ENCODE results near the gene IFRD2.
"Not testable (repeated sequence)": the region's sequence is repeated elsewhere in the genome, so short reads cannot be mapped to it uniquely, and the experiment has no call there.

IFRD2 gene

DNA sequence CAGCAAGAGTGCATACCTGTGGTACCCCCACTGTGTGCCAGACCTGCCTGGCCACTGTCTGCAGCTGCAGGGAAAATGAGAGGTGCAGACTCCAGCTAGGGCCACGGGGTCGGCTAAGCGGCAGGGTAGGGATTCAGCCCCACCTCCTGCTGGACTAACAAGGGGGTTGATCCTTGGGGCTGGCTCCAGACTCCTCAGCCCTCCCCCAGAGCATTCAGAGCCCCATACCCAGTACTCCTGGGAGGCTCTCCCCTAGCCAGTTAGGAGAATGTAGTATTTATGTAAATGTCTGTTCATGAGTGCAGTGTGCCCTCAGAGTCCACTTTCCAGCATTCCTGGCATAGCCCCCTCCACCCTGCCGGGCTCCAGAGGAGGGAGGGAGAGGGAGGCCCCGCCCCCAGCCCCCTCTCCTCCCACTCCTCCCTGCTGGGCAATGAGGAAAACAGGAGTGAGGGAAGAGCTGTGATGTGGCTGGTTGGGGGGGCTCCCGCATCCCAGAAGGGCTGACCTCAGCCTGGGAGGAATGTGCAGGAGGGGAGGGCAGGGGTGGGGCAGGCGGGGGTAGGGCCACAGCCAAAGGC, 27.8 kb downstream of the IFRD2 start:
- DNase-seq: no peak

DNA sequence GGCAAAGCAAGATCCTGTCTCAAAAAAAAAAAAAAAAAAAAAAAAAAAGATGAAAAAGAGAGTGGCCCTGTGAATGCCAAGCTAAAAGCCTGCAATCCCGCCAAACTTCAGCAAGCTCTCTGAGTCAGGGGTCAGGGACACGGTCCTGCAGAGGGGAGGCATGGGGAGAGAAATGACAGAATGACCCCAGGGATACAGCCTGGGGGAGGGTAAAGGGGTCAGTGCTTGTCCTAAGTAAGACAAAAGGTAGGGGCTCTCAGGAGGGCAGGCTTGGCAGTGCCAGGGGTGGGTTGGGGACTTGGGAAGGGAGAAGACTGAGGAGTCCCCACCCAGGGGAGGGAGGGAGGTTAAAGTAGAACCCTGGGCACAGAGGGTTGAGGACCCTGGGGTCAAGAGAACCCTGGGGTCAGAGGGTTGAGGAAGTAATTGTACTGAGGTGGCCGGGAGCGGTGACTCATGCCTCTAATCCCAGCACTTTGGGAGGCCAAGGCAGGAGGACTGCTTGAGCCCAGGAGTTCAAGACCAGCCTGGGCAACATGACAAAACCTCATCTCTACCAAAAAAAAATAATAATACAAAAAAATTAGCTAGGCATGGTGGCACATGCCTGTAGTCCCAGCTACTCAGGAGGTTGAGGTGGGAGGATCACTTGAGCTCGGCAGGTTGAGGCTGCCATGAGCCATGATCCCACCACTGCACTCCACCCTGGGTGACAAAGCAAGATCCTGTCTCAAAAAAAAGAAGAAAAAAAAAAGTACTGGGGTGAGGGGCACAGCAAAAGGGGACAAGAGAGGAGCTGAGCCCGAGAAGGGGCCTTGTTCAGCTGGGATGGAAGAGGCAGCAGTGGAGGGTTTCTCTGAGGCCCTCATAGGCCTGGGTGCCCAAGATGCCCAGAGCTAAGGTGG, 28.5 kb downstream of the IFRD2 start:
- DNase-seq: no peak

- no peak for DNase-seq
Measured at GRCh38 chr3:50262778-50263177, 29.5 kb downstream of the IFRD2 start.

DNA sequence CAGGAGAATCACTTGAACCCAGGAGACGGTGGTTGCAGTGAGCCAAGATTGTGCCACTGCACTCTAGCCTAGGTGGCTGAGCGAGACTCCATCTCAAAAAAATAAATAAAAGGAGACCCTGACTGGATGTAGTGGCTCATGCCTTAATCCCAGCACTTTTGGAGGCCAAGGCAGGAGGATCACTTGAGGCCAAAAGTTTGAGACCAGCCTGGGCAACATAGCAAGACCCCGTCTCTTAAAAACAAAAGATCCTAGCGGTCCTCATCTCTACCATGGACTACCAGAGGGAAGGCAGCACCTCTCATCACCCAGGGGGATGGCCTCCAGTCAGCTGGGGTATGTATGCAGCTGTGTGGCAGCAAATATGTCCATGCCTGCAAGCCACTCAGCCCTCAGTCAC, 30.0 kb downstream of the IFRD2 start:
- not testable (repeated sequence) for DNase-seq

DNA sequence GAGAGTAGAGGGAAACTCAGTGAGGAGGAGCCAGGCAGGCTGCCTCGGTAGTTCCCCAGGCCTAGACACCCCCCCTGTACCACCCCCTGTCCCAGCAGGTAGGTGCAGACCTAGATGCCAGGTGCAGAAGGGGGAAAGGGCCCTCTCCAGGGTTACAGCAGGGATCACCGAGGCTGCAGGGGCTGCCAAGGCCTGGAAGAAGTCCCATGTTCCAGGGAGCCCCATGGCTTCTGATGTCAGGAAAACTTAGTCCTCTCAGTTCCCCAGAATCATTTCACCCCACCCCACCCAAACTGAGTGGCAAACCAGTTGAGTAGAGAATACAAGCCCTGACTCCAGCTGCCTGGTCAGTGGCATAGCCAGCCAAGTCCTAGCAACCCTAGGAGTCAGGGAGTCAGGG, 30.7 kb downstream of the IFRD2 start:
- DNase-seq: no peak

DNA sequence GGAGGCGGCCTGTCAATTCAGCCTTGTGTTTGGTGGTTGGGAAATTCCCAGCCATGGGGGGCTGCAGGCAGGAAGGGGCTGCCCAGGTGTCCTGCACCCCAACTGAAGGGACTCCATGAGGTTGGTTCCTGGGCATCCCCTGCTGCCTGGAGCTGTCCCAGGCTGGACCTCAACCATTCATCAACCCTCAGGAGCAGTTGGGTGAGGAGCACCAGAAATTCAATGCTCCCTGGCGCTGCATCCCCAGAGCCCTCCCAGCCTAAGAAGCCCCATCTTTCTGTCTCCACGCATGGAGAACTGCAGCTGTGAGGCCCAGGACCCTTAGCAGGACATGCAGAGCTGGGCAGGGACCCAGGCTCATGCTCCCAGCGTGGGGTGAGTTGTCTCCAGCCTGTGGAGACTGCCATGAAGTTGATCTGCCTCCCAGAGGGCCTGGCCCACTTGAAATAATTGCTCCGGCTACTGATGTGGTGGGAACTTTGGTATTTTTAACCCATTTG, 31.2 kb downstream of the IFRD2 start:
- no peak for DNase-seq

DNA sequence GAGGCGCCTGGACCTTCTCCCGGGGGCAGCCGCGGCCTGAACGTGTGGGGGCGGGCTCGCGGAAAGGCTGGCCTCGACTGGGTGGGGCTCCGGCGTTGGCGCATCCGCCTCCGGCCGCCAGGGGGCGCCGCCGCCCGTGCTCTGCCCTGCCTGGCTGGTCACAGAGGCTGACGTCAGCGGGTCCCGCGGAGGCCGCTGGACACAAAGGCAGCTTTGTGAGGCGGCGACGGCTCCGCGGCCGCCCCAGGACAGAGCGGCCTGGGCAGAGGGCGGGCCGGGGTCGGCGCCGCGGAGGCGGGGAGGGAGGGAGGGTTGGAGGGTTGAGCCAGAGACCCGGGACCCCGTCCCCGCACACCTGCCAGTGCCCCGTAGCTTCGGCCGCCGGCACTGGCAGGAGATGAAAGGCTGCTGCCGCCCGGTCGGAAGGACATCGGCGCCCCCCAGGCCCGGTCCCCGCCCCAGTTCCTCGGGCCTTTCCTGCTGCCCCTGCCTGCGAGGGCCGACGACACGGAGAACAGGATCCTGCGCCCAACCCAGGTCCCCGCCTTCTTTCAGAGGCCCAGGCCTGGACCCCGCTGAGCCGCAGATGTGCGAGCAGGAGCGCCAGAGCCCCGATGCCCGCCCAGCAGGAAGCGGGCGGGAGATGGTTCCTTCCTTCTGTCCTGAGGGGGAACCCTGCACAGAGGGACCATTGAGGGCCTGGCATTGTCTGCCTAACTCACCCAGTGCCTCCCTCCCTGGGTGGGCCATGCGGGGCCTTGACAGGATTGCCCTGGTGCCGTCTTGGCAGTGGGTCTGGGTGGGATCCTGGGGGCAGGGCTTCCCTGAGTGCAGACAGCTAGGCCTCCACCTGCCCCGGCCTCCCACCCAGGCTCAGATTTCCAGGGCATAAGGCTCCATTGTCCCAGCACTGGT, 31.9 kb downstream of the IFRD2 start:
- DNase-seq: peak; percentile 84

- DNase-seq: no peak
Measured at GRCh38 chr3:50259432-50260026, 32.7 kb downstream of the IFRD2 start.

DNA sequence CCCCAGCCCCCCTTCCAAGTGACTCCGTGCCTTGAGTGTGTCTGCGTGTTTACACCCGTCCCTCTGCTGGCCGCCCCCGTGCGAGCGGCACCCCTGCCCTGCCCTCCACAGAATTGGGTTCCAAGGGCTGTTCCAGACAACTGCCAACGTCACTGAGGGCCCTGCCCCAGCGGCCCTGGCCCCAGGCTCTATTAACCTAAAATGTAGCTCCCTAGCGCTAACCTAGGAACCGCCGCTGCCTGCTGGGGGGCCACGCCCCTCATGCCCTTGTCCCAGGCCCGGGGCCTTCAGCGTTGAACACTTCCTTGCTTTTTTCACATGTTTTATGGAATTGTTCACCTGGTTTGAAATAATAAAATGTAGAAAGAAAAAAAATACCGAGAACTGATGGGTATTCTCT, 33.2 kb downstream of the IFRD2 start:
- DNase-seq: no peak

- no peak for DNase-seq
Measured at GRCh38 chr3:50258029-50258680, 34.1 kb downstream of the IFRD2 start.

DNA sequence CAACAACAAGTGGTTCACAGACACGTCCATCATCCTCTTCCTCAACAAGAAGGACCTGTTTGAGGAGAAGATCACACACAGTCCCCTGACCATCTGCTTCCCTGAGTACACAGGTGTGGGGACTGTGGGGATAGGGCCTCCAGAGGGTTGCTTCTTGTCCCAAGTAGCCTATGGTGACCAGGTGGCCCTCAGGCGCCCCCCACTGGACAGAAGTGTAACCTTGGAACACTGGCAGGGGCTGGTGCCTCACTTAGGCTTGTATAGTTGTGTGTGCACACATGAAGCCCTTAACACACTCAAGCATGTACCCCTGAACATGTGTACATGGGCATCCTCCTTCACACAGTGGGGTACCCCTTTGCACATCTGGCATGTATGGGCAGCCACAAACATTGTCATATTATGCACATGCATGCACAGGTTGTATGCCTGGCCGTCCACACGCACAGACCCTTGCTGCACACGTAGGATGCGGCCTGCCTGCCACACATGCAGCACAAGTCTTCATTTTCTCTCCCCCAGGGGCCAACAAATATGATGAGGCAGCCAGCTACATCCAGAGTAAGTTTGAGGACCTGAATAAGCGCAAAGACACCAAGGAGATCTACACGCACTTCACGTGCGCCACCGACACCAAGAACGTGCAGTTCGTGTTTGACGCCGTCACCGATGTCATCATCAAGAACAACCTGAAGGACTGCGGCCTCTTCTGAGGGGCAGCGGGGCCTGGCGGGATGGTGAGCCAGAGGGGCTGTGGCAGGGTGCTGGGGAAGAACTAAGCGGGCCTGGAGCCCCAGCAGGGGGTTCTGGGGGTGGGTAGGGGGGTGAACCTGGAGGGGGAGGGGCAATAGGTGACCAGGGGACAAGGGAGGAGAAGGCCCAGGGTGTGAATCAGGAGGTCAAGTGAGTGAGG, 35.0 kb downstream of the IFRD2 start:
- no peak for DNase-seq

DNA sequence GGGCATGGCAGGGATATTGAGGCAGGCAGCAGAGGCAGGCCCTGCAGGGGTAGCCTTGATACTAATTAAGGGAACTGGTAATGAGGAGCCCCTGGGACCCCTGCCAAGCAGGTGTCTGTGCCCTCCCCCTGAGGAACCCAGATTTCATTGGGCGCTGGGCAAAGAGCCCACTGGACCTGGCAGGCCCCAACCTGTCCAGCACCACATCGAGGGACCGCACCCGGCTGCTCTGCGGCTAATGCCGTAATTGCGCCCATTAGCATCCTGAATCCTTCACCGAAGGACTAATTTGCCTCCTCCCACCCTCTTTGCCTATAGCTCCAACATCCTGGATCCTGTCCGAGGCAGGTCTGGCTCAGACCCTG, 37.0 kb downstream of the IFRD2 start:
- DNase-seq: no peak

GRCh38 chr3:50254577-50255250, 37.5 kb downstream of the IFRD2 start:
- no peak for DNase-seq

- DNase-seq: no peak
Measured at GRCh38 chr3:50251220-50251619, 41.0 kb downstream of the IFRD2 start.

DNA sequence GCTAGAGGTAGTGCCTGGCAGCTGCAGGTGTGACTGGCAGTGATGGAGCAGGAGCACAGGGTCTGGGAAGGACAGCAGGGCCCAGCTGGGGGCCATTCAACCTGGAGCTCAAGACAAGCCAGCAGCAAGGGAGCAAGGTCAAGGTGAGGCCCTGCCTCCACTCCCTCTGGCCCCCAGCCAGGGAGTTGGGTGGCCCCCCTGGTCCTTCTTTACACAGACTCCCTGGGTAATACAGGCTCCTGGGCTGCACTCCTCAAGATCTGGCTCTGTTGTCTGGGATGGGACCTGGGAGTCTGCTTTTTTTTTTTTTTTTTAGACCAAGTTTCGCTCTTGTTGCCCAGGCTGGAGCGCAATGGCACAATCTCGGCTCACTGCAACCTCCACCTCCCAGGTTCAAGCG, 41.7 kb downstream of the IFRD2 start:
- no peak for DNase-seq

- DNase-seq: no peak
Measured at GRCh38 chr3:50249457-50249856, 42.8 kb downstream of the IFRD2 start.

DNA sequence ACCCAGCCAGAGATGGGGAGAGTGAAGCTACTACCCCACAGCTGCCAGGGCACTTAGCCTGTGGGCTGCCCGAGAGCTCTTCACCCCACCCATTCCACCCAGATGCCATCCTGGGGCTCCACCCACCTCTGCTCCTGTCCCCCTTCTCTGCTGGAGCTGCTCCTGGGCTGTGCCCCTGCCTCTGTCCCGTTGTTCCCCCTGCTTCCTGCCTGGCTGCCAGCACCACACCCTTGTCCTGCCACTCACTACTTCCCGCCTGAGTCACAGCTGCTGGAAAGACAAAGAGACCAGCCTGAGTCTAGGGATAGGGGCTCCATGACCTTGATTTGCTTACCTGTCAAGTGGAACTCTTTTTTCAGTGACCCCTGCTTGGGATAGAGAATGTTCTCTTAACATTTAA, 43.8 kb downstream of the IFRD2 start:
- DNase-seq: no peak

- peak; percentile 77 for DNase-seq
Measured at GRCh38 chr3:50246517-50246954, 45.7 kb downstream of the IFRD2 start.

DNA sequence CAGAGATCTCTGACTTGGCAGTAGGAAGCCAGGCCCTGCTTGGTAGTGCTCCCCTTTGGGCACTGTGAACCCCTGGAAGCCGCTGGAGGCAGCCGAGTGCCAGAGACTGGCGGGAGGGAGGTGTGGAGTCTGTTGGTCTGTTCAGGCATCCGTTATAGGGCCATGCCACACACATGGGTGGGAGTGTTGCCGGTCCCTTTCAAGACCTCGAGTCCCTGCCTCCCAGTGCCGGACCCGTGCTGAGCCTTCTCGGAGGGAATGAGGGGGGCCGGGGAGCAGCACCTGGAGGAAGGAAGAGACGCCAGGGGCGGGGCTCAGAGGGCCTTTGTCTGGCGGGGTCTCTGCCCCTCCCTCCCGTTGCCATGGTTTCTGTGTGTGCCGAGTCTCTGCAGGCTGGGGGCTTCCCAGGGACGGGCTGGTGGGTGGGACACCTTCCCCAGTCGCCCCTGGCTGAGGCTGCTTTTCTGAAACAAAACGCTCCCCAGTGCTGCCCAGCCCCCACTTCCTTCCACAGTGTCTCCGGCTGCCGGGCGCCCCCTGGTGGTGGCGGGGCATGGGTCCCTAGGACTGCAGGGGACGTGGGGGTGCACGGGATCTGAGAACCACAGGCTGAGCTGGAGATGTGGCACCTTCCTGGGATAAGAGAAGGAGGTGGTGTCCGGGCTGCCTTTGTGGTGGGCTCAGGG, 46.3 kb downstream of the IFRD2 start:
- peak; percentile 97 for DNase-seq

- no peak for DNase-seq
Measured at GRCh38 chr3:50245251-50245745, 46.9 kb downstream of the IFRD2 start.
